NCI-H2196 treated with DMSO at 0.1 percent for 48 hours (cell line): ENCODE data around the gene RPL35A.

Experiments
- DNase-seq: peaks from one replicate; lab custom pipeline; 2025; ENCODE audit not compliant: unreplicated experiment; lab: John Stamatoyannopoulos, UW

The RPL35A gene

DNA sequence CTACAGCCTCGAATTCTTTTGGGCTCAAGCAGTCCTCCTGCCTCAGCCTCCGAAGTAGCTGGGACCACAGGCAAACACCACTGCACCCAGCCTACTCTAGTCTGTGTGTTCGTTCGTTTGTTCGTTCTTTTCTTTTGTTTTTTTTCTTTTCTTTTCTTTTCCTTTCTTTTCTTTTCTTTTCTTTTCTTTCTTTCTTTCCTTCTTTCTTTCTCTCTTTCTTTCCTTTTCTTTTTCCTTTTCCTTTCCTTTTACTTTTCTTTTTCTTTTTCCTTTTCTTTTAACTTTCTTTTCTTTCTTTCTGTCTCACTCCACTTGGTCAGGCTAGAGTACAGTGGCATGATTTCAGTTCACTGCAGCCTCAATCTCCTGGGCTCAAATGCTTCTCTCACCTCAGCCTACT is 46.9 kb downstream of the RPL35A start:
- no peak for DNase-seq

DNA sequence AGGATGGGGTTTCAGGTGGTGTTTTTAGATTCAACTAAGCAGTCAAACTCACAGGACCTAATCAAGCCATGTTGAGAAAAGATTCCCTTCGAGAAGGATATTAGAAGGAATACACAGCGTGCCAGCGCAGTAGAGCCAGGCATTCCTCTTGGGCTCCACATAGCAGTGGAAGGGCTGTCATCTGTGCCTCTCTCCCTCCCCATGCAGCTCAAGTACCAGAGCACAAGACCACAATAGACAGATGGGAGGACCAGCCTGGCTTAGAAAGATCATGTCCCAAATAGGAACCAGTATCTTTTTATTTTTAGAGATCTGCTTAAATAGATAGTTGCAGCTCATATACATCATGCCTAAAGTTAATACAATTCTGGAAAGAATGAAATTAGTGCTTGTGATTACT is 47.9 kb downstream of the RPL35A start:
- no peak for DNase-seq
